H9 (cell line): ENCODE data around the gene STAP2. TPM values are rescaled to one million over a fixed set of nuclear protein-coding genes. Genes with fewer than 3 reads are reported as not detected.

Experiments
- DNase-seq: peaks from one replicate; pipeline ENCODE4 v3.0.0-alpha.2; 2017
- H2AFZ ChIP-seq: one replicate; pipeline ENCODE4 v1.6.1; 2013; ENCODE audit warnings: mild to moderate bottlenecking, low read length, control low read depth, moderate library complexity
- H2AK5ac ChIP-seq: 2 replicates; pipeline ENCODE4 v1.6.1; 2013; ENCODE audit warnings: low read length, control low read depth, mixed read lengths; ENCODE audit not compliant: insufficient read length
- H2BK120ac ChIP-seq: one replicate; pipeline ENCODE4 v1.6.1; 2013; ENCODE audit warnings: low read depth, mild to moderate bottlenecking, low read length, control low read depth, inconsistent platforms; ENCODE audit not compliant: poor library complexity, severe bottlenecking
- H2BK12ac ChIP-seq: 2 replicates; pipeline ENCODE4 v1.6.1; 2013; ENCODE audit warnings: low read length, control low read depth, mixed read lengths, low read depth; ENCODE audit not compliant: insufficient read length
- H2BK15ac ChIP-seq: 2 replicates; pipeline ENCODE4 v1.6.1; 2013; ENCODE audit warnings: low read depth, low read length, control low read depth
- H2BK20ac ChIP-seq: one replicate; pipeline ENCODE4 v1.6.1; 2013; ENCODE audit warnings: low read depth, mild to moderate bottlenecking, low read length, control low read depth, inconsistent platforms; ENCODE audit not compliant: poor library complexity, severe bottlenecking
- H2BK5ac ChIP-seq: 2 replicates; pipeline ENCODE4 v1.6.1; 2013; ENCODE audit warnings: low read length, control low read depth, mixed read lengths; ENCODE audit not compliant: insufficient read length
- H3K14ac ChIP-seq: 2 replicates; pipeline ENCODE4 v1.6.1; 2013; ENCODE audit warnings: low read length, control low read depth; ENCODE audit not compliant: insufficient read depth
- H3K18ac ChIP-seq: 2 replicates; pipeline ENCODE4 v1.6.1; 2013; ENCODE audit warnings: low read depth, mild to moderate bottlenecking, mixed read lengths, low read length, control low read depth; ENCODE audit not compliant: insufficient read length
- H3K23ac ChIP-seq: 2 replicates; pipeline ENCODE4 v1.6.1; 2013; ENCODE audit warnings: low read length, control low read depth, mixed read lengths, low read depth; ENCODE audit not compliant: insufficient read length
- H3K23me2 ChIP-seq: 2 replicates; pipeline ENCODE4 v1.6.1; 2013; ENCODE audit warnings: low read depth, mild to moderate bottlenecking, mixed read lengths, low read length, control low read depth; ENCODE audit not compliant: insufficient read length, poor library complexity, severe bottlenecking
- H3K27ac ChIP-seq: 2 replicates; pipeline ENCODE4 v1.5.1; 2013; ENCODE audit warnings: low read length, control low read depth, mixed read lengths, low read depth; ENCODE audit not compliant: insufficient read length
- H3K27me3 ChIP-seq: 2 replicates; pipeline ENCODE4 v1.6.1; 2013; ENCODE audit warnings: low read length, control low read depth, inconsistent platforms; ENCODE audit not compliant: insufficient read depth
- H3K4ac ChIP-seq: 2 replicates; pipeline ENCODE4 v1.6.1; 2013; ENCODE audit warnings: low read depth, mild to moderate bottlenecking, control low read depth, inconsistent platforms, low read length, moderate library complexity
- H3K4me1 ChIP-seq: 2 replicates; pipeline ENCODE4 v1.6.1; 2013; ENCODE audit warnings: low read length, control low read depth, inconsistent platforms; ENCODE audit not compliant: insufficient read depth
- H3K4me2 ChIP-seq: 2 replicates; pipeline ENCODE4 v1.6.1; 2013; ENCODE audit warnings: low read length, control low read depth, mixed read lengths; ENCODE audit not compliant: insufficient read length, insufficient read depth
- H3K56ac ChIP-seq: 2 replicates; pipeline ENCODE4 v1.6.1; 2013; ENCODE audit warnings: low read depth, mild to moderate bottlenecking, mixed read lengths, low read length, control low read depth; ENCODE audit not compliant: insufficient read length
- H3K79me1 ChIP-seq: 2 replicates; pipeline ENCODE4 v1.6.1; 2013; ENCODE audit warnings: low read depth, mild to moderate bottlenecking, moderate library complexity, low read length, control low read depth, inconsistent platforms; ENCODE audit not compliant: insufficient read depth, poor library complexity, severe bottlenecking
- H3K79me2 ChIP-seq: 2 replicates; pipeline ENCODE4 v1.6.1; 2013; ENCODE audit warnings: low read length, control low read depth, inconsistent platforms; ENCODE audit not compliant: insufficient read depth
- H3K9ac ChIP-seq: 2 replicates; pipeline ENCODE4 v1.6.1; 2013; ENCODE audit warnings: low read length, control low read depth, mixed read lengths; ENCODE audit not compliant: insufficient read length; ENCODE audit errors: extremely low read depth
- H3K9me3 ChIP-seq: one replicate; pipeline ENCODE4 v1.6.1; 2013; ENCODE audit warnings: low read depth, low read length, inconsistent platforms; ENCODE audit not compliant: control insufficient read depth
- H3T11ph ChIP-seq: one replicate; pipeline ENCODE4 v1.6.1; 2013; ENCODE audit warnings: mild to moderate bottlenecking, low read length, control low read depth, inconsistent platforms
- H4K20me1 ChIP-seq: one replicate; pipeline ENCODE4 v1.6.1; 2013; ENCODE audit not compliant: control insufficient read depth, insufficient read length, insufficient read depth
- H4K5ac ChIP-seq: 2 replicates; pipeline ENCODE4 v1.6.1; 2013; ENCODE audit warnings: low read depth, mild to moderate bottlenecking, mixed read lengths, low read length, control low read depth; ENCODE audit not compliant: insufficient read length
- H4K8ac ChIP-seq: replicated peaks from 2 replicates; pipeline ENCODE4 v1.6.1; 2013; ENCODE audit warnings: low read length, control low read depth, mixed read lengths, low read depth; ENCODE audit not compliant: insufficient read length
- H4K91ac ChIP-seq: 2 replicates; pipeline ENCODE4 v1.6.1; 2013; ENCODE audit warnings: low read depth, mild to moderate bottlenecking, moderate library complexity, mixed read lengths, low read length, control low read depth; ENCODE audit not compliant: insufficient read length
- H3K27ac Mint-ChIP-seq, 3 experiments: 2 replicates in 2 of 3; 3 replicates in 1 of 3; pipeline ENCODE4 v1.8.0; 2020 to 2021; ENCODE audit warnings: mixed read lengths in 3 of 3, mild to moderate bottlenecking in 1 of 3, moderate library complexity in 1 of 3
- H3K27me3 Mint-ChIP-seq: 2 replicates; pipeline ENCODE4 v1.8.0; 2021; ENCODE audit warnings: low read depth, mild to moderate bottlenecking, moderate library complexity, mixed read lengths
- H3K36me3 Mint-ChIP-seq, 3 experiments: 2 replicates in 2 of 3; 3 replicates in 1 of 3; pipeline ENCODE4 v1.8.0; 2020 to 2021; ENCODE audit warnings: low read depth in 3 of 3, mixed read lengths in 3 of 3; ENCODE audit not compliant: insufficient read depth in 1 of 3
- H3K4me1 Mint-ChIP-seq, 2 experiments: 2 replicates each; pipeline ENCODE4 v1.8.0; 2020; ENCODE audit warnings: mixed read lengths in 2 of 2
- H3K4me3 Mint-ChIP-seq, 2 experiments: 2 replicates in 1 of 2; 3 replicates in 1 of 2; pipeline ENCODE4 v1.8.0; 2020 to 2021; ENCODE audit warnings: mild to moderate bottlenecking in 2 of 2, mixed read lengths in 2 of 2, moderate library complexity in 1 of 2
- H3K9me3 Mint-ChIP-seq, 2 experiments: 2 replicates in 1 of 2; 3 replicates in 1 of 2; pipeline ENCODE4 v1.8.0; 2020; ENCODE audit warnings: mild to moderate bottlenecking in 2 of 2, mixed read lengths in 2 of 2, moderate library complexity in 1 of 2
- WGBS: extraction: QIAGEN DNeasy Blood & Tissue Kit; methylation state at CpG from one replicate; pipeline ENCODE4 v1.1.7; 2013; ENCODE audit warnings: missing lambda C conversion rate, low lambda C conversion rate, mixed read lengths; ENCODE audit not compliant: insufficient read length; ENCODE audit errors: extremely low coverage; 5-methylcytosine and 5-hydroxymethylcytosine counted together
- total RNA-seq: library from RNA; stranded (reverse); gene quantifications from 2 replicates; pipeline ENCODE4 v1.2.1, GENCODE V29; 2021
- TF ChIP-seq, protein P1 (sequence below): fragments of 200-600 bp; sonication (generic); conservative IDR thresholded peaks from 3 replicates; pipeline ENCODE4 v1.8.0; 2021; ENCODE audit warnings: antibody characterized with exemption, mild to moderate bottlenecking

Gene STAP2
- total RNA-seq, 1 experiment from 2014 or later: 20.2 TPM

DNA sequence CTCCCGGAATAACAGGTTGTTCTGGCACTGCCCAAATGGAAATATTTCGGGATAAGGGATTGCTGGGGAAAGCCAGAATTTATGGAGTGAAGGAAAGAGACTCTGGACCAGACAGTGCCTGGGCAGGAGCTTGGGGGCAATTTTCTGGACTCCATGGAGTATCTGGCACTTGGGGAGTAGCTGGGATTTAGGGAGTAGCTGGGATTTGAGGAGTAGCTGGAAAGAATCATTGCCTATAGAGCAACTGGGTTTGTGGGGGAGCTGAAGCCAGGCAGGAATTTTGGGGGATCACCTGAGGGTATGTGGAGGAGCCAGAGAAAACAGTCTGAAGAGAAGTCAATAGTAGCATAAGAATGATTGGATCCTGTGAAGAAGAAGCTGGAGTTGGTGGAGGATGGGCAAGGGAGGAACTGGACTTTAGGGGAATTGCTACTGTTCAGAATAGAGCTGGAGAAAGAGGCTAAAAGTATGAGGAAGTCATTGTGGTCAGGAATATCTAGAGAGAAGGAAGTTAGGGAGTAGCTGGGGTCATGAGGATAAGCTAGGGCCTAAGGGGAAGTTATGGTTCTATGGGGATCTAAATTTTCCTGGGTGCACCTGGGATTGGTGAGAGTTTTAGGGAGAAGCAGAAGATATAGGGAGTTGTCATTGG lies 19.4 kb downstream of the STAP2 start:
- H2BK5ac ChIP-seq: no peak overlapping the region
- H3K4ac ChIP-seq: no peak overlapping the region
- H3K27me3 Mint-ChIP-seq: no peaks in the 10 kb centered on the region; the same call in none of the 2 replicates
- H4K20me1 ChIP-seq: no peaks in the 10 kb centered on the region
- no peak overlapping the region for H4K8ac ChIP-seq
- no peaks in the 10 kb centered on the region for H3K27me3 ChIP-seq
- no CpG with 5 or more reads among the region's 2 CpGs for WGBS
- H4K91ac ChIP-seq: no peak overlapping the region
- no peaks in the 10 kb centered on the region for H3K79me1 ChIP-seq
- no peak overlapping the region for H3K18ac ChIP-seq
- no peak overlapping the region for H3K9ac ChIP-seq
- no peaks in the 10 kb centered on the region for H3K79me2 ChIP-seq
- H3K23me2 ChIP-seq: no peaks in the 10 kb centered on the region
- H4K5ac ChIP-seq: no peak overlapping the region
- H3K14ac ChIP-seq: no peak overlapping the region
- H2BK120ac ChIP-seq: no peak overlapping the region
- no peak overlapping the region for H2BK12ac ChIP-seq
- no peak overlapping the region for H2BK15ac ChIP-seq
- H3K4me2 ChIP-seq: no peak overlapping the region
- H3K56ac ChIP-seq: no peak overlapping the region
- no peaks in the 10 kb centered on the region for H3K9me3 ChIP-seq
- H3K27ac ChIP-seq: no peak overlapping the region
- no peak overlapping the region for H3K4me3 Mint-ChIP-seq
- H3K9me3 Mint-ChIP-seq: peaks cover 31% of the 10 kb centered on the region in 2 experiments
- no peak overlapping the region for H2BK20ac ChIP-seq
- H3K27ac Mint-ChIP-seq: no peak overlapping the region
- no peak for DNase-seq
- no peaks in the 10 kb centered on the region for H3K4me1 ChIP-seq
- H3T11ph ChIP-seq: no peak overlapping the region
- H3K4me1 Mint-ChIP-seq: no peaks in the 10 kb centered on the region
- H2AK5ac ChIP-seq: no peak overlapping the region
- peaks cover 54 to 72% (median 58%) of the 10 kb centered on the region in 3 experiments for H3K36me3 Mint-ChIP-seq
- H2AFZ ChIP-seq: no peak overlapping the region
- TF ChIP-seq, protein P1, sequence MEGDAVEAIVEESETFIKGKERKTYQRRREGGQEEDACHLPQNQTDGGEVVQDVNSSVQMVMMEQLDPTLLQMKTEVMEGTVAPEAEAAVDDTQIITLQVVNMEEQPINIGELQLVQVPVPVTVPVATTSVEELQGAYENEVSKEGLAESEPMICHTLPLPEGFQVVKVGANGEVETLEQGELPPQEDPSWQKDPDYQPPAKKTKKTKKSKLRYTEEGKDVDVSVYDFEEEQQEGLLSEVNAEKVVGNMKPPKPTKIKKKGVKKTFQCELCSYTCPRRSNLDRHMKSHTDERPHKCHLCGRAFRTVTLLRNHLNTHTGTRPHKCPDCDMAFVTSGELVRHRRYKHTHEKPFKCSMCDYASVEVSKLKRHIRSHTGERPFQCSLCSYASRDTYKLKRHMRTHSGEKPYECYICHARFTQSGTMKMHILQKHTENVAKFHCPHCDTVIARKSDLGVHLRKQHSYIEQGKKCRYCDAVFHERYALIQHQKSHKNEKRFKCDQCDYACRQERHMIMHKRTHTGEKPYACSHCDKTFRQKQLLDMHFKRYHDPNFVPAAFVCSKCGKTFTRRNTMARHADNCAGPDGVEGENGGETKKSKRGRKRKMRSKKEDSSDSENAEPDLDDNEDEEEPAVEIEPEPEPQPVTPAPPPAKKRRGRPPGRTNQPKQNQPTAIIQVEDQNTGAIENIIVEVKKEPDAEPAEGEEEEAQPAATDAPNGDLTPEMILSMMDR: no peak
- no peak overlapping the region for H3K23ac ChIP-seq
